GM23248 (cell line): ENCODE data around the gene OTOA. TPM values are rescaled to one million over a fixed set of nuclear protein-coding genes. Genes with fewer than 3 reads are reported as not detected.
"Not testable (repeated sequence)": the region's sequence is repeated elsewhere in the genome, so short reads cannot be mapped to it uniquely, and the experiment has no call there.

Experiments used
- DNase-seq: peaks from one replicate; pipeline ENCODE4 v3.0.0-alpha.2; 2015
- H2AFZ ChIP-seq: fragments of 200-600 bp; sonication (generic); 2 replicates; pipeline ENCODE4 v1.6.1; 2016; ENCODE audit warnings: antibody characterized with exemption
- H3F3A ChIP-seq: fragments of 200-600 bp; sonication (generic); 2 replicates; pipeline ENCODE4 v1.6.1; 2016; ENCODE audit warnings: mild to moderate bottlenecking, antibody characterized with exemption, mixed run types; ENCODE audit not compliant: insufficient read depth
- H3K27ac ChIP-seq: fragments of 200-600 bp; sonication (generic); 2 replicates; pipeline ENCODE4 v1.5.1; 2016; ENCODE audit warnings: mild to moderate bottlenecking
- H3K27me3 ChIP-seq: fragments of 200-600 bp; sonication (generic); replicated peaks from 2 replicates; pipeline ENCODE4 v1.6.1; 2016; ENCODE audit warnings: mild to moderate bottlenecking; ENCODE audit not compliant: insufficient read depth
- H3K36me3 ChIP-seq: fragments of 200-600 bp; sonication (generic); 2 replicates; pipeline ENCODE4 v1.6.1; 2016; ENCODE audit warnings: low read depth, mild to moderate bottlenecking
- H3K4me1 ChIP-seq: fragments of 200-600 bp; sonication (generic); 2 replicates; pipeline ENCODE4 v1.6.1; 2016; ENCODE audit warnings: mild to moderate bottlenecking; ENCODE audit not compliant: insufficient read depth
- H3K4me2 ChIP-seq: fragments of 200-600 bp; sonication (generic); one replicate; pipeline ENCODE4 v1.6.1; 2016; ENCODE audit warnings: mild to moderate bottlenecking; ENCODE audit not compliant: unreplicated experiment
- H3K4me3 ChIP-seq: fragments of 200-600 bp; sonication (generic); 2 replicates; pipeline ENCODE4 v1.5.1; 2016; ENCODE audit warnings: mild to moderate bottlenecking
- H3K79me2 ChIP-seq: fragments of 200-600 bp; sonication (generic); 2 replicates; pipeline ENCODE4 v1.6.1; 2016; ENCODE audit warnings: mild to moderate bottlenecking; ENCODE audit not compliant: insufficient read depth
- H3K9ac ChIP-seq: fragments of 200-600 bp; sonication (generic); 2 replicates; pipeline ENCODE4 v1.6.1; 2016; ENCODE audit warnings: mild to moderate bottlenecking
- H3K9me2 ChIP-seq: fragments of 200-600 bp; sonication (generic); 2 replicates; pipeline ENCODE4 v1.6.1; 2016; ENCODE audit warnings: mixed run types, mild to moderate bottlenecking, moderate library complexity; ENCODE audit not compliant: insufficient read depth
- H3K9me3 ChIP-seq: fragments of 200-600 bp; sonication (generic); one replicate; pipeline ENCODE4 v1.6.1; 2017; ENCODE audit warnings: low read depth
- H4K20me1 ChIP-seq: fragments of 200-600 bp; sonication (generic); 2 replicates; pipeline ENCODE4 v1.6.0; 2016; ENCODE audit not compliant: insufficient read depth
- EZH2 ChIP-seq: fragments of 200-600 bp; sonication (generic); IDR thresholded peaks from 2 replicates; pipeline ENCODE4 v1.6.1; 2018; ENCODE audit warnings: antibody characterized with exemption, mild to moderate bottlenecking; ENCODE audit not compliant: insufficient read depth, poor library complexity, severe bottlenecking
- EZH2phosphoT487 ChIP-seq: fragments of 200-600 bp; sonication (generic); IDR thresholded peaks from 2 replicates; pipeline ENCODE4 v1.6.1; 2018; ENCODE audit warnings: antibody characterized with exemption, moderate library complexity, mild to moderate bottlenecking, low read depth; ENCODE audit not compliant: insufficient read depth
- WGBS, 2 experiments: methylation state at CpG; one replicate each; pipeline ENCODE4 v1.1.6; 2015 to 2017; ENCODE audit warnings: low lambda C conversion rate in 2 of 2, low coverage in 1 of 2; ENCODE audit errors: missing lambda C conversion rate in 2 of 2; 5-methylcytosine and 5-hydroxymethylcytosine counted together
- in situ Hi-C: fragments of 300-500 bp; cut with MboI; formaldehyde crosslinking; loops from 2 replicates; pipeline ENCODE4 v1.15.0; 2020
- polyA plus RNA-seq: library from polyadenylated mRNA; unstranded; fragments of >200 nt; fragmentation: Nextera tagmentation; extraction: Ambion mirVana; gene quantifications from 2 replicates; pipeline ENCODE4 v1.2.1, GENCODE V29; 2016
- total RNA-seq: library from RNA; depleted of rRNA; stranded (reverse); fragments of >200 nt; shearing (Covaris generic); gene quantifications from 2 replicates; pipeline ENCODE4 v1.2.3, GENCODE V29; 2014

OTOA gene
- total and polyA plus RNA-seq, 2 experiments from 2014 or later: not detected

DNA sequence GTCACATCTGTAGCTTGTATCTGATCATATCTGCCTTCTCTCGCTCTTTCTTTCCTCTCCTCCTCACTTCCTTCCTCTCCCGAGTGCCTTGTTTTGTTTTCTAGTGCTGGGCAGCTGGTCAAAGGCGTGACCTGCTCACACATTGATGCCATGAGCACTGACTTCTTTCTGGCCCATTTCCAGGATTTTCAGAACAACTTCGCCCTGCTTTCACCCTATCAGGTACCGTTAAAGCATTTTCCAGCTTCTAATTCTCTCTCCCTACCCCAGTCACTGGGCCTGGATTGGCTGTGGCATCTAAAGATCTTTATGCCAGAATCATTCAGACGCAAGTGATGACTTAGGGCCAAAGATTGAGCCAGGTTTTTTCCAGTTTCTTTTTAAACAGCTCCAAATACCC, 55.5 kb downstream of the OTOA start:
- 34 to 50% methylated on average over 6 of the region's 6 CpGs for WGBS, 2 experiments
- Histone ChIP-seq H3F3A (no peaks in the 10 kb centered on the region), H3K4me2 (no peak overlapping the region), H2AFZ (no peak overlapping the region), H3K36me3 (no peaks in the 10 kb centered on the region), H3K4me3 (no peak overlapping the region), H3K4me1 (no peaks in the 10 kb centered on the region), H3K9me2 (no peaks in the 10 kb centered on the region), H3K27ac (no peak overlapping the region), H3K9me3 (no peaks in the 10 kb centered on the region), H3K79me2 (no peaks in the 10 kb centered on the region), H3K9ac (no peak overlapping the region), H4K20me1 (no peaks in the 10 kb centered on the region), H3K27me3 (no peaks in the 10 kb centered on the region; the same call in 1 of the 2 replicates)
- DNase-seq: no peak
- in situ Hi-C loops: no loop called here
- TF ChIP-seq EZH2 (no peak), EZH2phosphoT487 (no peak)

DNA sequence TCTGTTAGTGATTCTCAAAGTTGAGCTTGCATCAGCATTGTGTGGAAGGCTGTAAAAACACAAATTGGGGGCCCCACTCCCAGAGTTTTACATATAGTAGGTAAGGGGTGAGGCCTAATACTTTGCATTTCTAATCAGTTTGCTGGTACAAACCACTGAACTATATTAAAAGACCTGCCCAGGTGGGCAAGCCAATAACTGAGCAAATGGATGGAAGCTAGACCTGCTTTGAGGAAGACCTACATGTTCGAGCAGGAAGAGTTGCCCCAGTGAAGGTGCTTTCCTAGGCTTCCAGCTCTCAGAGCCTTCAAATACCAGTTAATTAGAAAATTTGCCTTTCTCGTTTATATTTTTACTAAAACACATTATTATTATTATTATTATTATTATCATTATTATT, 56.8 kb downstream of the OTOA start:
- TF ChIP-seq EZH2: no peak
- no peak for TF ChIP-seq EZH2phosphoT487
- H4K20me1 ChIP-seq: no peaks in the 10 kb centered on the region
- no peak overlapping the region for H2AFZ ChIP-seq
- no peaks in the 10 kb centered on the region for H3K79me2 ChIP-seq
- no peaks in the 10 kb centered on the region for H3K4me1 ChIP-seq
- DNase-seq: no peak
- H3K4me3 ChIP-seq: no peak overlapping the region
- H3K27me3 ChIP-seq: no peaks in the 10 kb centered on the region; the same call in 1 of the 2 replicates
- H3K27ac ChIP-seq: no peak overlapping the region
- H3K9me3 ChIP-seq: no peaks in the 10 kb centered on the region
- no peak overlapping the region for H3K4me2 ChIP-seq
- no peaks in the 10 kb centered on the region for H3K9me2 ChIP-seq
- in situ Hi-C loops: no loop called here
- no peaks in the 10 kb centered on the region for H3K36me3 ChIP-seq
- H3K9ac ChIP-seq: no peak overlapping the region
- H3F3A ChIP-seq: no peaks in the 10 kb centered on the region
- 44 to 50% methylated on average over 2 of the region's 2 CpGs for WGBS, 2 experiments

DNA sequence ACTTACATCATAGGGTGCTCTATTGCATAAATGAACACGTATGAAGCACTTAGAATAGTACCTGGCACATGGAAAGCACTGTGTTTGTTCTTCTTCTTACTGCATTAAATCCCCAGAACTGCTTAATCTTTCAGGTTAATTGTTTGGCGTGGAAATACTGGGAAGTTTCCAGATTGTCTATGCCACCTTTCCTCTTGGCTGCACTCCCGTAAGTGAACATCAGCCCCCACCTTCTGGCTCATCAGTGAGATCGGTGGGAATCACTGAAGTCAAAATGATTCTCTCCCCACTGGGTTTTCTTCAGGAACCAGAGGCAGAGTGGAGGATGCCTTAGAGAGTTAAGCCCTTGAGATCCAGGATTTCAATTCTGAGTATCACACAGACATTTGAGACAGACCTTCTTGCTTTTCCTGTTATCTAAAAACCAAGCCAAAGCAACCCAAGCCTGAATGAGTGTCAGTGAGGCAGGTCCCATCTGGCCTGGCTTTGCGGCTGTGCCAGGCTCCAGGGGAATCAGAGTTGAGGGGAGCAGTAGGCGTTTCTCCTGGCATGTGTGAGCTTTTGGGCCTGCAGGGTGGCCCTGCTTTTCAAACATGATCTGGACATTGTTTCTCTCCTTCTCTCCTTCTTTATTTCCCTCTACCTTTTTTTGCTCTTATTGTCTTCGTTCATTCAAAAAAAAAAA, 59.1 kb downstream of the OTOA start:
- H3K36me3 ChIP-seq: no peaks in the 10 kb centered on the region
- no peak for DNase-seq
- no peaks in the 10 kb centered on the region for H3K9me3 ChIP-seq
- H2AFZ ChIP-seq: no peak overlapping the region
- 64 to 70% methylated on average over 7 of the region's 7 CpGs for WGBS, 2 experiments
- no peaks in the 10 kb centered on the region for H3K27me3 ChIP-seq
- no peaks in the 10 kb centered on the region for H4K20me1 ChIP-seq
- no peaks in the 10 kb centered on the region for H3F3A ChIP-seq
- in situ Hi-C loops: no loop called here
- H3K4me1 ChIP-seq: no peaks in the 10 kb centered on the region
- no peaks in the 10 kb centered on the region for H3K9me2 ChIP-seq
- H3K79me2 ChIP-seq: no peaks in the 10 kb centered on the region
- no peak overlapping the region for H3K9ac ChIP-seq
- H3K27ac ChIP-seq: no peak overlapping the region
- no peak overlapping the region for H3K4me2 ChIP-seq
- H3K4me3 ChIP-seq: no peak overlapping the region
- TF ChIP-seq EZH2phosphoT487 (no peak), EZH2 (no peak)

DNA sequence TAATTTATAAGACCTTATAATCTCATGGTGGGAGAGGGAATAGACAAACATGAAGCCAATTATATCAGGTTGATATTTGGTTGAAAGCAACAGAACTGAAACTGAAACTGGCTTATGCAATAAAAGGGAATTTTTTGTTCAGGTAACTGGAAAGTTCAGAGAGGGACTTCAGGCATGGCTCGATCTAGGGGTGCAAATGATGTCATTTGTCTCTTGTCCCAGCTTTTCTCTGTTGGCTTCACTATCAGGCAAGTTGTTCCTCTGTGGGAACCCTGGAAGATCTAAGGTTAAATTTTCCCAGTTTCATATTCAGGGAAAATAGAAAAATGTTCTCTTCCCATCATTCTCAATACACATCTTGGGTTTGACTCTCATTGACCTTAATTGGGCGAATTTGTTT, 59.8 kb downstream of the OTOA start:
- WGBS, 2 experiments: 25 to 56% methylated on average over 2 of the region's 2 CpGs
- no peak overlapping the region for H3K4me3 ChIP-seq
- H4K20me1 ChIP-seq: no peaks in the 10 kb centered on the region
- no peak for DNase-seq
- no peaks in the 10 kb centered on the region for H3K27me3 ChIP-seq
- H3K4me2 ChIP-seq: no peak overlapping the region
- H3K4me1 ChIP-seq: no peaks in the 10 kb centered on the region
- H3K79me2 ChIP-seq: no peaks in the 10 kb centered on the region
- no peak overlapping the region for H3K9ac ChIP-seq
- no peak overlapping the region for H2AFZ ChIP-seq
- no peaks in the 10 kb centered on the region for H3K36me3 ChIP-seq
- no peak for TF ChIP-seq EZH2phosphoT487
- no peak for TF ChIP-seq EZH2
- no peak overlapping the region for H3K27ac ChIP-seq
- no peaks in the 10 kb centered on the region for H3K9me2 ChIP-seq
- H3K9me3 ChIP-seq: no peaks in the 10 kb centered on the region
- H3F3A ChIP-seq: no peaks in the 10 kb centered on the region
- in situ Hi-C loops: no loop called here

DNA sequence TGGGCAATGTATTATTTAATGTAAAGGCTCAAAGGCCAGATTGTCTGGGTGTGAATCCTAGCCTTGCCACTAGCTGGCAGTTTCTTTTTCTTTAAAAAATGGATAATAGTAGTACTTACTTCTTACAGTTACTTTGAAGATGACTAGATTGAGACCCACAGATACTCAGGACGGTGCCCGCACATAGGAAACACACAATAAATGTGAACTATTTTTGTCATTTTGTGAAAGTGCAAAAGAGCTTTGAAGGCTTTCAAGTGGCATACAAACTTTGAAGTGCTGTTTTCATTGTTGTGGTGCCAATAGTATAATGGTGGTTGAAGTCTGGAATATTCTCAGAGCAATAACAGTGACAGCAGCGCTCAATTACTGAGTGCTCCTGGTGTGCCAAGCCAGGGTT, 63.6 kb downstream of the OTOA start:
- Histone ChIP-seq H4K20me1 (no peaks in the 10 kb centered on the region), H3K27me3 (no peaks in the 10 kb centered on the region), H3K79me2 (no peaks in the 10 kb centered on the region), H3K4me3 (no peak overlapping the region), H3K4me1 (no peaks in the 10 kb centered on the region), H3K27ac (no peak overlapping the region), H3K9me2 (no peaks in the 10 kb centered on the region), H3K4me2 (no peak overlapping the region), H3K9me3 (no peaks in the 10 kb centered on the region), H2AFZ (no peak overlapping the region), H3K9ac (no peak overlapping the region), H3F3A (no peaks in the 10 kb centered on the region), H3K36me3 (no peaks in the 10 kb centered on the region)
- in situ Hi-C loops: no loop called here
- TF ChIP-seq EZH2 (no peak), EZH2phosphoT487 (no peak)
- 82 to 83% methylated on average over 3 of the region's 3 CpGs for WGBS, 2 experiments
- DNase-seq: no peak

DNA sequence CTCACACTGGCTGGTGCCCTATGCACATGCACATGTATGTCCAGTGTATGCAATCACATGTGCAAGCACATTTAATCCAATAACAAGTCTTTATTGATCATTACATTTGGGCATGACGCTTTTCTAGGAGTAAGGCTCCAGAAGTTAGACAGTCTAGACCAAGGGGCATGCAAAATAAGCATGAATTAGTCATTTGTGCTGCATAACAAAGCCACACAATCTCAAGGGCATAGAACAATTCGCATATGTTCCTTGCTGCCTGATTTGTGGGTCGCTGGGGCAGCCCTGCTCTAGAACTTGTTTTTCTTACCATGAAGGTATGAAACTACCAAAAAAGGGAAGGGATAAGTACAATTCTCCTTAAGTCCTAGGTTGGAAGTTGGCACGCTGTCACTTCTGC, 67.5 kb downstream of the OTOA start:
- H3K9ac ChIP-seq, H3K9me2 ChIP-seq, H3K4me3 ChIP-seq, H3K79me2 ChIP-seq, H4K20me1 ChIP-seq, H3F3A ChIP-seq, in situ Hi-C loops, H3K9me3 ChIP-seq, H3K36me3 ChIP-seq, H3K27me3 ChIP-seq, H3K27ac ChIP-seq, DNase-seq, H3K4me2 ChIP-seq, H2AFZ ChIP-seq, H3K4me1 ChIP-seq: not testable (repeated sequence)
- WGBS, 2 experiments: 54 to 55% methylated on average over 4 of the region's 4 CpGs

DNA sequence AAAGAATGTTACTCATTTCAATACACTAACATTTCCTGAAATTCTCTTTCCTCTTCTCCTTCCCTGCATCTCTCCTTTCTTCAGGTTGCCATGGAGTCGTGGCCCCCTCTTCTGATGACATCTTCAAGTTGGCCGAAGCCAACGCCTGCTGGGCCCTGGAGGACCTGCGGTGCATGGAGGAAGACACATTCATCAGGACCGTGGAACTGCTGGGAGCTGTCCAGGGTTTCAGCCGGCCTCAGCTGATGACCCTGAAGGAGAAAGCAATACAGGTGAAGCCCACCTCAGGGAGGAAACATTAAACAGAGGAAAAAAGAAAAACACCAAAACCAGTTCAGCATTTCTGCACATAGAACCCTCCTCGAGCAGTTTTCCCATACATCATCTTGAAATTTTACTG, 76.9 kb downstream of the OTOA start:
- H3K27ac ChIP-seq, H3K27me3 ChIP-seq, H3K4me2 ChIP-seq, H2AFZ ChIP-seq, H3K4me1 ChIP-seq, H3K79me2 ChIP-seq, H3K9me3 ChIP-seq, in situ Hi-C loops, H3K9me2 ChIP-seq, H3F3A ChIP-seq, DNase-seq, H3K4me3 ChIP-seq, H4K20me1 ChIP-seq, H3K36me3 ChIP-seq, H3K9ac ChIP-seq: not testable (repeated sequence)
- no CpG with 5 or more reads among the region's 7 CpGs for WGBS, 2 experiments
